Spinal cord (tissue), 10 donors: ENCODE data around the gene MMP20. TPM values are rescaled to one million over a fixed set of nuclear protein-coding genes. Genes with fewer than 3 reads are reported as not detected.

Experiments
- DNase-seq, 6 donors: peaks; one replicate each; pipeline versions ENCODE4 v3.0.0 to v3.0.0-alpha.2; 2013 to 2015; ENCODE audit warnings: low spot score in 6 of 6, low read depth in 4 of 6
- H3K27ac ChIP-seq: one replicate; pipeline ENCODE4 v1.5.1; 2013; ENCODE audit warnings: low read depth, low read length, control low read depth
- H3K27me3 ChIP-seq: one replicate; pipeline ENCODE4 v1.6.1; 2013; ENCODE audit warnings: low read length; ENCODE audit not compliant: control insufficient read depth, insufficient read depth
- H3K36me3 ChIP-seq: one replicate; pipeline ENCODE4 v1.6.1; 2013; ENCODE audit warnings: low read length; ENCODE audit not compliant: control insufficient read depth, insufficient read depth
- H3K4me1 ChIP-seq: one replicate; pipeline ENCODE4 v1.6.1; 2013; ENCODE audit warnings: low read length; ENCODE audit not compliant: control insufficient read depth, insufficient read depth
- H3K4me3 ChIP-seq: one replicate; pipeline ENCODE4 v1.5.1; 2013; ENCODE audit warnings: low read depth, low read length, control low read depth
- H3K9me3 ChIP-seq: one replicate; pipeline ENCODE4 v1.6.1; 2013; ENCODE audit warnings: low read length; ENCODE audit not compliant: control insufficient read depth, insufficient read depth
- WGBS: methylation state at CpG from one replicate; pipeline ENCODE4 v1.1.5; 2013; ENCODE audit warnings: missing lambda C conversion rate; ENCODE audit not compliant: insufficient coverage; 5-methylcytosine and 5-hydroxymethylcytosine counted together
- polyA plus RNA-seq, 2 donors: library from polyadenylated mRNA; unstranded; fragments of 120-200 nt; gene quantifications; one replicate each; pipeline ENCODE4 v1.2.1, GENCODE V29; 2013; ENCODE audit not compliant: insufficient read length in 2 of 2
- total RNA-seq, 2 donors: library from RNA; depleted of rRNA in 1 of 2; stranded (reverse); fragments of 120-200 nt in 1 of 2; fragments of >200 nt in 1 of 2; gene quantifications; one replicate each; pipeline versions ENCODE4 v1.2.3 to v1.2.4, GENCODE V29; 2013 to 2014
- donor health status: healthy.

The MMP20 gene
- total and polyA plus RNA-seq, 4 donors: 0.10 TPM; not detected in 3

GRCh38 chr11:102587722-102588121, 37.4 kb downstream of the MMP20 start:
- Histone ChIP-seq H3K36me3 (no peaks in the 10 kb centered on the region), H3K27ac (no peak overlapping the region), H3K9me3 (peaks cover 2% of the 10 kb centered on the region), H3K4me1 (no peaks in the 10 kb centered on the region), H3K4me3 (no peak overlapping the region), H3K27me3 (no peaks in the 10 kb centered on the region)
- DNase-seq: no peak
- WGBS: no CpG with 5 or more reads among the region's 1 CpG

DNA sequence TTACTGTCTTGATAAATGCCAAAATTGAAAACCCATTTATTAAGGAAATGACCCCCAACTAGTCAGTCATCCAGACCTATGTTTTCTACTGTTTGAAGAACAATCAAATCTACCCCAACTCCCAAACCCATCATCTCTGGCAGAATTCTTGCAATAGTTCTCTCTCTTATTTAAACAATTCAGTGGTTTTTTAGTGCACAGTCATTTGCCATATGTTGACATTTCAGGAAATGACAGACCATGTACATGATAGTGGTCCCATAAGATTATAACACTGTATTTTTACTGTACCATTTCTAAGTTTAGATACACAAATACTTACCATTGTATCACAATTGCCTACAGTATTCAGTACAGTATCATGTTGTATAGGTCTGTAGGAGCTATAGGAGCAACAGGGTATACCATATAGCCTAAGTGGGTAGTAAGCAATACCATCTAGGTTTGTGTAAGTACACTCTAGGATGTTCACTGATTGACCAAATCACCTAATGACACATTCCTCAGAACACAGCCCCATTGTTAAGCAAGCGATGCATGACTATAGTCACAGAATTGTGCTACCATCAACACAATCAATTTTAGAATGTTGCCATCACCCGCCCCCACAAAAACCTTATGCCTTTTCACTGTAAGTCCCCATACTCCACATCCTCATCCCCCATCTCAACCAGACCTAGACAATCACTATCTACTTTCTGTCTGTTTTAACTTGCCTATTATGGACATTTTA, 41.8 kb downstream of the MMP20 start:
- Histone ChIP-seq H3K27me3 (no peaks in the 10 kb centered on the region), H3K4me1 (no peaks in the 10 kb centered on the region), H3K36me3 (no peaks in the 10 kb centered on the region), H3K9me3 (peaks cover 2% of the 10 kb centered on the region), H3K27ac (no peak overlapping the region), H3K4me3 (no peak overlapping the region)
- no peak for DNase-seq
- WGBS: 83% methylated on average over 2 of the region's 2 CpGs

- Histone ChIP-seq H3K36me3 (no peaks in the 10 kb centered on the region), H3K27me3 (no peaks in the 10 kb centered on the region), H3K9me3 (peaks cover 2% of the 10 kb centered on the region), H3K27ac (no peak overlapping the region), H3K4me3 (no peak overlapping the region), H3K4me1 (no peaks in the 10 kb centered on the region)
- DNase-seq: no peak
- 88% methylated on average over 1 of the region's 1 CpG for WGBS
Measured at GRCh38 chr11:102582140-102582539, 43.0 kb downstream of the MMP20 start.

GRCh38 chr11:102581066-102581465, 44.1 kb downstream of the MMP20 start:
- no peak for DNase-seq
- no peaks in the 10 kb centered on the region for H3K27me3 ChIP-seq
- peaks cover 2% of the 10 kb centered on the region for H3K9me3 ChIP-seq
- no peaks in the 10 kb centered on the region for H3K4me1 ChIP-seq
- no peak overlapping the region for H3K27ac ChIP-seq
- no CpG with 5 or more reads among the region's 4 CpGs for WGBS
- no peaks in the 10 kb centered on the region for H3K36me3 ChIP-seq
- H3K4me3 ChIP-seq: no peak overlapping the region

DNA sequence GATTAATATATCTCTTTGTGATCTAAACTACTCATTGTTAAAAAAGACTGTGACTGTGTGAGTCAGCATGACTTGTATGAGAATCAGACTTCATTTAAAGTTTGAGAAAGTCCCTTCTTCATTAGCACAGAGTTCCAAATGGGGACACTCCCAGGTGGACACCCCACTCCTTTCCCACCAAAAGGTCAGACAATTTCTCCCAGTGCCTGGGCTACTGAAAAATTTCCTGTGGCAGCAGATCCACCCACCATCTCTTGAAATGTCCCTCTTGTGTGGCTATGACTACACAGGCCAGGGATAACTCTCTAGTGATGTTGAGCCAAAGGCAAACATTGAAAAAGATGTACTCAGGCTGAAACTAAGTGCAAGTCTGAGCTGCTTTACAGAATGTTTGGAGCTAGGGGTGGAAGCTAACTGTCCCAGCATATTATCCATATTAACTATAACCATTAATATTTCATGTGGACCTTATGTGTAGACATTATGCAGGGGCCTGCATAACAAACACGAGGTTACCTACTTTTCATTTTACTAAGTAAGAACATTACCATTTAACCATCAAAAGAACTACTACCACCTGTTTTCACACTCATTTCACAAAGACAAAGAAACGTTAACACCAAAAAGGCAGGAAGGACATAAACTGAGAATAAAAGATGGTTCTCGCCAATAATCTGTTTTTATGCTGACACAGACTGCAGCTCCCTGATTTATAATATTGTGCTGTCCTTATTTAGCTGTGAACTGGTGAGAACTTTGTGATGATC, 44.8 kb downstream of the MMP20 start:
- H3K9me3 ChIP-seq: peaks cover 2% of the 10 kb centered on the region
- H3K27me3 ChIP-seq: no peaks in the 10 kb centered on the region
- H3K36me3 ChIP-seq: no peaks in the 10 kb centered on the region
- no peaks in the 10 kb centered on the region for H3K4me1 ChIP-seq
- no peak overlapping the region for H3K4me3 ChIP-seq
- H3K27ac ChIP-seq: no peak overlapping the region
- DNase-seq: no peak
- 100% methylated on average over 1 of the region's 3 CpGs for WGBS

DNA sequence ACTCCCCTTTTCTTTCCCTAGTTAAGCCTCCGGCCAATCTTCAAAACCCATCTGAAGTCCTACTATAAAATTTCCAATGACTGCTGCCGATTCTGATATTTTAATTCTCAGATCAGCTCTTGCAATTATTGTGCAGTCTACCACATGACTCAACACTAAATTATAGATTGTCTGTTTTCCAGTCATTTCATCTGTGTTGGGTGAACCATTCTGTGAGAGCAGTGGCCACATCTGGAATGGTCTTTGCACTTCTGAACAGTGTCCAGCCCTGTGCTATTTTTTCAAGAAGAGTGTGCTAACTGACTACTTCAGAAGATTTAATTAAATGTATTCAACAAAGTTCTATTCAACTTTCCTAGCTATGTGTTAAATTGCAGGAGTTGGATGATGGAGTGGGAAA, 47.4 kb downstream of the MMP20 start:
- H3K27ac ChIP-seq: no peak overlapping the region
- no peaks in the 10 kb centered on the region for H3K36me3 ChIP-seq
- DNase-seq: no peak
- H3K4me1 ChIP-seq: no peaks in the 10 kb centered on the region
- 83% methylated on average over 2 of the region's 2 CpGs for WGBS
- no peak overlapping the region for H3K4me3 ChIP-seq
- no peaks in the 10 kb centered on the region for H3K9me3 ChIP-seq
- no peaks in the 10 kb centered on the region for H3K27me3 ChIP-seq

GRCh38 chr11:102577182-102577581, 48.0 kb downstream of the MMP20 start:
- DNase-seq: no peak
- no peaks in the 10 kb centered on the region for H3K4me1 ChIP-seq
- no peak overlapping the region for H3K4me3 ChIP-seq
- H3K9me3 ChIP-seq: no peaks in the 10 kb centered on the region
- no peaks in the 10 kb centered on the region for H3K27me3 ChIP-seq
- no peaks in the 10 kb centered on the region for H3K36me3 ChIP-seq
- H3K27ac ChIP-seq: no peak overlapping the region

- no peak for DNase-seq
- H3K36me3 ChIP-seq: no peaks in the 10 kb centered on the region
- no peaks in the 10 kb centered on the region for H3K9me3 ChIP-seq
- H3K4me3 ChIP-seq: no peak overlapping the region
- H3K4me1 ChIP-seq: no peaks in the 10 kb centered on the region
- no peaks in the 10 kb centered on the region for H3K27me3 ChIP-seq
- H3K27ac ChIP-seq: no peak overlapping the region
- no CpG with 5 or more reads among the region's 3 CpGs for WGBS
Measured at GRCh38 chr11:102576350-102576749, 48.8 kb downstream of the MMP20 start.

DNA sequence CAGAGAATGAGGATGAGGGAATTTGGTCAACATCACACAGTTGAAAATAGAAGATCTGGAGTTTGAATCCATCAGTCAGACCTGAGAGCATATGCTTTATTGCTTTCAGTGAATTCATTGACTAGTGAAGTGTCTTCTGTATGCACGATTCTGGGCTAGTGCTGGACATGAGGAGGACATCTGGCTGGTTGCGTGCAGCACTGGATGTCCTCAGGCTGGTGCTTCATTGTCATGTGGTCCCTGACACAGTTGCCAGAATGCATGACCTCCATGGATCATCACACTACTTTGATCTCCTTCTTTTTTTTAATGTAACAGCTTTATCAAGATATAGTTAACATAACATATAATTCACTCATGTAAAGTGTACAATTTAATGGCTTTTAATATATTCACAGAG, 50.1 kb downstream of the MMP20 start:
- Histone ChIP-seq H3K27me3 (no peaks in the 10 kb centered on the region), H3K4me3 (no peak overlapping the region), H3K4me1 (no peaks in the 10 kb centered on the region), H3K9me3 (no peaks in the 10 kb centered on the region), H3K36me3 (no peaks in the 10 kb centered on the region), H3K27ac (no peak overlapping the region)
- no peak for DNase-seq
- 89% methylated on average over 2 of the region's 2 CpGs for WGBS

DNA sequence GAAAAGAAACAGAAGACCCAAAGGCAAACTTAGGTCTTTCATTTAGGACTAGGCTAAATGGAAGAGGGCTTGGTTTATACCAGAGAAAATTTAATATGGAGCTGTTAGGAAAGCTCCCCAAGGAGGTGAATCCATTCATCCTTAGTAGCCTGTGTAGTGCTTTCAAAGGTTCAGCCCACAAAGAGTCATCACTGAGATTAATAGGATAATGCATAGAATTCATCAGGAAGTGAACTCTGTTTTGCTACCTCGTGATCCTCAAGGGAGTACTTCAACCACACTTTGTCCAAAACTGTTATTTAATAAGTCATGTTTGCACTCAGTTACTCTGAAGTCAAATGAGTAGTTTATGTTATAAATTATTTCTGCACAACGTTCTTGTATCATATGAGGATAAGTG, 51.3 kb downstream of the MMP20 start:
- Histone ChIP-seq H3K36me3 (no peaks in the 10 kb centered on the region), H3K4me3 (no peak overlapping the region), H3K27ac (no peak overlapping the region), H3K9me3 (no peaks in the 10 kb centered on the region), H3K4me1 (no peaks in the 10 kb centered on the region), H3K27me3 (no peaks in the 10 kb centered on the region)
- WGBS: no CpG with 5 or more reads among the region's 2 CpGs
- peak in 1 of 6 donors; percentile 34 for DNase-seq
